Lower leg skin (tissue), 4 donors: ENCODE measurements around the gene CACNA1D. TPM values are rescaled to one million over a fixed set of nuclear protein-coding genes. Genes with fewer than 3 reads are reported as not detected.

ENCODE experiments used
- DNase-seq, 2 donors: peaks; one replicate each; pipeline ENCODE4 v3.0.0-alpha.2; 2019; ENCODE audit warnings: low spot score in 2 of 2
- H3K4me3 ChIP-seq: fragments of 200-600 bp; sonication (generic); 2 replicates; pipeline ENCODE4 v1.5.1; 2017; ENCODE audit warnings: mild to moderate bottlenecking, low read depth; ENCODE audit not compliant: poor library complexity, severe bottlenecking
- CTCF ChIP-seq, 3 donors: fragments of 450-650 bp; IDR thresholded peaks; one replicate each; pipeline ENCODE4 v1.5.1; 2016; ENCODE audit warnings: antibody characterized with exemption in 3 of 3, mild to moderate bottlenecking in 3 of 3, moderate library complexity in 2 of 3
- POLR2A ChIP-seq, 2 donors: fragments of 450-650 bp; IDR thresholded peaks; one replicate each; pipeline ENCODE4 v1.6.1; 2016 to 2017; ENCODE audit warnings: antibody characterized with exemption in 2 of 2, mild to moderate bottlenecking in 1 of 2, moderate library complexity in 1 of 2
- WGBS, 2 donors: methylation state at CpG; one replicate each; pipeline ENCODE4 v1.1.5; 2018; 5-methylcytosine and 5-hydroxymethylcytosine counted together
- intact Hi-C: fragments of 100-400 bp; cut with DNase I; formaldehyde crosslinking; loops from one replicate; pipeline ENCODE4 v1.15.0; 2023; ENCODE audit warnings: low total_unique reads
- total RNA-seq, 4 donors: library from RNA; depleted of rRNA; stranded (reverse); fragments of >200 nt; gene quantifications; one replicate each; pipeline ENCODE4 v1.1.0, GENCODE V29; 2016

Gene CACNA1D
- total RNA-seq, 4 donors from 2014 or later, result 2.4 to 12.5 (median 5.6) TPM

GRCh38 chr3:53806182-53807116 lies 312.0 kb downstream of the CACNA1D start:
- TF ChIP-seq POLR2A (IDR thresholded peaks at IDR 0.05) (no peak), CTCF (IDR thresholded peaks at IDR 0.05) (no peak)
- no peak overlapping the region for H3K4me3 ChIP-seq
- DNase-seq, result peak in 1 of 2 donors; percentile 83
- intact Hi-C loops, result no loop called here
- 70 to 77% methylated on average over 10 of the region's 10 CpGs for WGBS, 2 donors

- intact Hi-C loops, result no loop called here
- peak in 1 of 2 donors; percentile 49 for DNase-seq
- no peak for TF ChIP-seq POLR2A (IDR thresholded peaks at IDR 0.05)
- no peak for TF ChIP-seq CTCF (IDR thresholded peaks at IDR 0.05)
- no peak overlapping the region for H3K4me3 ChIP-seq
- 91 to 94% methylated on average over 15 of the region's 15 CpGs for WGBS, 2 donors
These were observed 312.9 kb downstream of the CACNA1D start for GRCh38 chr3:53807117-53807810.

GRCh38 chr3:53808496-53808895 lies 314.1 kb downstream of the CACNA1D start:
- intact Hi-C loops, result no loop called here
- peak in 1 of 2 donors; percentile 43 for DNase-seq
- 91 to 96% methylated on average over 13 of the region's 13 CpGs for WGBS, 2 donors
- no peak overlapping the region for H3K4me3 ChIP-seq
- TF ChIP-seq CTCF (IDR thresholded peaks at IDR 0.05) (no peak), POLR2A (IDR thresholded peaks at IDR 0.05) (no peak)

GRCh38 chr3:53809267-53809666 lies 314.9 kb downstream of the CACNA1D start:
- intact Hi-C loops, result no loop called here
- TF ChIP-seq CTCF (IDR thresholded peaks at IDR 0.05), result no peak
- no peak for TF ChIP-seq POLR2A (IDR thresholded peaks at IDR 0.05)
- no peak overlapping the region for H3K4me3 ChIP-seq
- DNase-seq, result peak in 1 of 2 donors; percentile 64
- 80 to 86% methylated on average over 12 of the region's 12 CpGs for WGBS, 2 donors

GRCh38 chr3:53809764-53810400 lies 315.5 kb downstream of the CACNA1D start:
- TF ChIP-seq POLR2A (IDR thresholded peaks at IDR 0.05) (no peak), CTCF (IDR thresholded peaks at IDR 0.05) (no peak)
- peak in 1 of 2 donors; percentile 83 for DNase-seq
- WGBS, 2 donors, result 83 to 92% methylated on average over 26 to 28 of the region's 28 CpGs
- no peak overlapping the region for H3K4me3 ChIP-seq
- intact Hi-C loops, result no loop called here
